Thyroid gland (tissue), 4 donors: ENCODE measurements around the gene CACNA1B. TPM values are rescaled to one million over a fixed set of nuclear protein-coding genes. Genes with fewer than 3 reads are reported as not detected.

Experiments used
- DNase-seq, 2 donors: peaks; one replicate each; pipeline ENCODE4 v3.0.0-alpha.2; 2019
- H3K27ac ChIP-seq, 3 donors: fragments of 200-600 bp; sonication (generic); 1 replicate in 2 of 3; 2 replicates in 1 of 3; pipeline ENCODE4 v1.5.1; 2016 to 2019; ENCODE audit warnings: mild to moderate bottlenecking in 1 of 3, moderate library complexity in 1 of 3
- H3K27me3 ChIP-seq: fragments of 200-600 bp; sonication (generic); one replicate; pipeline ENCODE4 v1.5.1; 2019
- H3K36me3 ChIP-seq, 2 donors: fragments of 200-600 bp; sonication (generic); one replicate each; pipeline ENCODE4 v1.5.1; 2016 to 2019
- H3K4me1 ChIP-seq, 2 donors: fragments of 200-600 bp; sonication (generic); one replicate each; pipeline ENCODE4 v1.5.1; 2017 to 2019
- H3K4me3 ChIP-seq, 3 donors: fragments of 200-600 bp; sonication (generic); replicated peaks in 1 of 3; 1 replicate in 2 of 3; 2 replicates in 1 of 3; pipeline ENCODE4 v1.5.1; 2016; ENCODE audit warnings: mild to moderate bottlenecking in 1 of 3
- H3K9me3 ChIP-seq: fragments of 200-600 bp; sonication (generic); one replicate; pipeline ENCODE4 v1.5.1; 2017
- POLR2A ChIP-seq, 2 donors: fragments of 450-650 bp; IDR thresholded peaks; one replicate each; pipeline ENCODE4 v1.6.1; 2017; ENCODE audit warnings: antibody characterized with exemption in 2 of 2, mild to moderate bottlenecking in 2 of 2, moderate library complexity in 1 of 2
- WGBS, 2 donors: methylation state at CpG; one replicate each; pipeline ENCODE4 v1.1.5; 2017; 5-methylcytosine and 5-hydroxymethylcytosine counted together
- intact Hi-C: fragments of 100-400 bp; cut with DNase I; formaldehyde crosslinking; loops from one replicate; pipeline ENCODE4 v1.15.1; 2023
- total RNA-seq, 4 donors: library from RNA; depleted of rRNA; stranded (reverse); fragments of >200 nt; gene quantifications; one replicate each; pipeline ENCODE4 v1.2.3, GENCODE V29; 2016
- TF ChIP-seq, protein P1 (sequence below), 6 experiments: fragments of 200-600 bp in 3 of 6; fragments of 450-650 bp in 3 of 6; sonication (generic) in 3 of 6; IDR thresholded peaks; one replicate each; pipeline ENCODE4 v1.5.1; 2016 to 2019; ENCODE audit warnings: antibody characterized with exemption in 6 of 6, mild to moderate bottlenecking in 2 of 6, inconsistent platforms in 1 of 6, moderate library complexity in 1 of 6

CACNA1B gene
- total RNA-seq, 4 donors from 2014 or later: 0.13 to 0.68 (median 0.35) TPM

DNA sequence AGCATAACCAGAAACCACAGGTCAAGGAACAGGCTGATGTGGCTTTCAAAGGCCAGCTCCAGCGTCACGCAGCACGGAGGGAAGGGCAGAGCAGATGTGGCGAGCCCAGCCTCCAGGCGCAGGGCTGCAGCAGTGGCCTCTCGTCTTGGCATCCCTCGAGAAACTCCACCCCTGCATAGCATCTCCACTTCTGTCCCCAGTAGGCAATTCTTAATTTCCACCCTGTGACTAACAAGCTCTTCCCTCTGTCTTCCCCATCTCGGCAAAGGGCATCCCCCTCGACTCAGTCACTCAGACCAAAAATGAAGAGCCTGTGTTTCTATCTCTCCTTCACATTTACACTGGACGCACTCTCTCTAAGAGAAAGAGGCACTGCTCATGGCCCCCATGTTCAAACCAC is 1.7 kb upstream of the CACNA1B start:
- 87 to 89% methylated on average over 8 to 10 of the region's 10 CpGs for WGBS, 2 donors
- Histone ChIP-seq H3K9me3 (no peaks in the 10 kb centered on the region), H3K4me3 (no peak overlapping the region), H3K27me3 (peaks cover 3% of the 10 kb centered on the region), H3K27ac (no peak overlapping the region), H3K36me3 (no peaks in the 10 kb centered on the region), H3K4me1 (peaks cover 3 to 6% of the 10 kb centered on the region in 2 donors)
- DNase-seq: no peak
- intact Hi-C loops: no loop called here
- no peak for TF ChIP-seq POLR2A (IDR thresholded peaks at IDR 0.05)
- TF ChIP-seq, protein P1, sequence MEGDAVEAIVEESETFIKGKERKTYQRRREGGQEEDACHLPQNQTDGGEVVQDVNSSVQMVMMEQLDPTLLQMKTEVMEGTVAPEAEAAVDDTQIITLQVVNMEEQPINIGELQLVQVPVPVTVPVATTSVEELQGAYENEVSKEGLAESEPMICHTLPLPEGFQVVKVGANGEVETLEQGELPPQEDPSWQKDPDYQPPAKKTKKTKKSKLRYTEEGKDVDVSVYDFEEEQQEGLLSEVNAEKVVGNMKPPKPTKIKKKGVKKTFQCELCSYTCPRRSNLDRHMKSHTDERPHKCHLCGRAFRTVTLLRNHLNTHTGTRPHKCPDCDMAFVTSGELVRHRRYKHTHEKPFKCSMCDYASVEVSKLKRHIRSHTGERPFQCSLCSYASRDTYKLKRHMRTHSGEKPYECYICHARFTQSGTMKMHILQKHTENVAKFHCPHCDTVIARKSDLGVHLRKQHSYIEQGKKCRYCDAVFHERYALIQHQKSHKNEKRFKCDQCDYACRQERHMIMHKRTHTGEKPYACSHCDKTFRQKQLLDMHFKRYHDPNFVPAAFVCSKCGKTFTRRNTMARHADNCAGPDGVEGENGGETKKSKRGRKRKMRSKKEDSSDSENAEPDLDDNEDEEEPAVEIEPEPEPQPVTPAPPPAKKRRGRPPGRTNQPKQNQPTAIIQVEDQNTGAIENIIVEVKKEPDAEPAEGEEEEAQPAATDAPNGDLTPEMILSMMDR (IDR thresholded peaks at IDR 0.05): no peak

DNA sequence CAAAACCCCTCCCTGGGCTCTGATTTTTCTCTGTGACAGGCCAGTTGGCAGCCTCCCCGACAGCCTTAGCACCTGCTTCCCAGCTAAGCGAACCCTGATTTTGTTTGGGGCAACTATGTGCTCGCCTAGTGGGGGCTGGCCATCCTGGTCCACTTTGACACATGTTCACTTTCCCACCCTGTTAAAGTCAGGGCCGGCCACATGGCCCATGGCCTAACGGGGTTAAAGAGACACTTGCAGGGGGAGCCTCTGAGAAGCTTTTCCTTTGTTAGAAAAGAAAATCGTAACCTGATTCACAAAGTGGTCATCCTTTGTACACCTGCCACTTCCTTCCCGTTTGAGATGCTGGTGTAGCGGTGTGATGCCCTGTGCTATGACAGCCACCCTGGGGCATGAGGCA is 1.3 kb upstream of the CACNA1B start:
- H3K27me3 ChIP-seq: peaks cover 3% of the 10 kb centered on the region
- DNase-seq: no peak
- H3K27ac ChIP-seq: no peak overlapping the region
- no peak for TF ChIP-seq POLR2A (IDR thresholded peaks at IDR 0.05)
- TF ChIP-seq, protein P1 (IDR thresholded peaks at IDR 0.05): no peak
- H3K4me3 ChIP-seq: no peak overlapping the region
- no peaks in the 10 kb centered on the region for H3K36me3 ChIP-seq
- intact Hi-C loops: no loop called here
- WGBS, 2 donors: 79 to 81% methylated on average over 8 of the region's 8 CpGs
- H3K4me1 ChIP-seq: peaks cover 3 to 6% of the 10 kb centered on the region in 2 donors
- H3K9me3 ChIP-seq: no peaks in the 10 kb centered on the region

DNA sequence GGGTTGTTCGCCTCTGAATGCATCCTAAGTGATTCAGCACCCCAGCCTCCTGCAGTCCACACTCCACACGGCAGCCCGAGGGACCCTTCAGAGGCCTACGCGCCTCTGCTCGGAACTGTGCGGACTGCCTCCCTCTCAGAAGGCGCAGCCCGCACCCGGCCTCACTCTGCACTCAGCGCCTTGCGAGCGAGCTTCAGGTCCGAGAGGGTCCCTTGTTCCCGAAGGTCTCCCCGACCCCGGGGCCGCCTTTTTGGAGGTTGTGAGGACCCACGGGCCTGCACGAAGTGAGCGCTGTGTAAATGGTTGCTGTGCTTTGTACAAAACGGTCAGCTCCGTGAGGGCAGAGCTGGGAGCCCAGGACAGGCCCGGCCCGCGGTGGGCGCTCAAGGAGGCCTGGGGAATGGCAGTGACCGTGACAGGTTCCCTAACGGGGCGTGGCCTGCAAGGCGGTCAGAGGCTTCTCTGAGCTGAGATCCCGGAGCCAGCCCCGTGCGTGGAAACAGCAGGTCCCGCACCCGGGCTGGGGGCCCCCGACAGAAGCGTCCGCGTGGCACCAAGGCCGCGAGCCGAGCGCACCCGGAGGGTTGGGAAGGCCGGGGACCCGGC is 698 bp upstream of the CACNA1B start:
- Histone ChIP-seq H3K36me3 (no peaks in the 10 kb centered on the region), H3K9me3 (no peaks in the 10 kb centered on the region), H3K4me3 (no peak overlapping the region), H3K27me3 (peaks cover 3% of the 10 kb centered on the region), H3K27ac (no peak overlapping the region), H3K4me1 (peaks cover 3 to 6% of the 10 kb centered on the region in 2 donors)
- TF ChIP-seq POLR2A (IDR thresholded peaks at IDR 0.05): no peak
- TF ChIP-seq, protein P1 (IDR thresholded peaks at IDR 0.05): no peak
- no peak for DNase-seq
- intact Hi-C loops: no loop called here
- 81 to 90% methylated on average over 17 to 22 of the region's 47 CpGs for WGBS, 2 donors

DNA sequence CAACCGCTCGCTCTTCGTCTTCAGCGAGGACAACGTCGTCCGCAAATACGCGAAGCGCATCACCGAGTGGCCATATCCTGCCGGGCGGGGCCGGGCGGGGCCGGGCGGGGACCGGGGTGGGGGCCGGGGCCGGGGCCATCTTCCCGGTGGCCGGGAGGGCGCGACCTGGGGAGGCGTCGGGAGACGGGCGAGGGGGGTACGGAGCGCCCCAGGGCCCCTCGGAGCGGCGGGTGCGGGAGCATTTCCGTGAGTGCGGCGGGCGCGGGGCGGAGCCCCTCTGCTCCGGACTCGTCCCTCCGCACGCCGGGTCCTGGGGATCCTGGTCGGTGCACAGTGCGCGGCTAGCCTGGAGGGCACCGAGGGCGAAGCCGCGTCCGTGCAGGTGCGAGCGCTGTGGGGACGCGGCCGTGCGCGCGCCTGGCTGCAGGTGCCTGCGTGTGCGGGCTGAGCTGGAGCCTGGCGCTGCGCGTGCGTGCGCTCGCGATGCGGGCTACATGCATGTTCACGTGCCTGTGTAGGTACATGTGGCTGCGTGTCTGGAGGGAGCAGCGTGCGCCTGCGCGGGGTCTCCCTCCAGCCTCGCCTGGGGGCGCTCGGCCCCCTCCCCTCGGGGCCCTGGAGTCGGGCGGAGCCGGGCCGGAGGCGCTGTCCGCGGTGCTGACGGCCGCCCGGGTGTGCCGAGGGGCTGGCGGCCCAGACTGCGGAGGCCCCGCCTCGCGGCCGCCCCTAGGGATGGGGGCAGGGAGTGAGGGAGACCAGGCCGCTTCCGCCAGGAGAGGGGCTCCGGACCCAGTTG is 762 bp downstream of the CACNA1B start:
- intact Hi-C loops: no loop called here
- 0% methylated on average over 2 to 4 of the region's 101 CpGs for WGBS, 2 donors
- H3K9me3 ChIP-seq: no peaks in the 10 kb centered on the region
- H3K27ac ChIP-seq: no peak overlapping the region
- H3K36me3 ChIP-seq: no peaks in the 10 kb centered on the region
- H3K4me1 ChIP-seq: peaks cover 3 to 6% of the 10 kb centered on the region in 2 donors
- peaks cover 3% of the 10 kb centered on the region for H3K27me3 ChIP-seq
- no peak for TF ChIP-seq POLR2A (IDR thresholded peaks at IDR 0.05)
- TF ChIP-seq, protein P1 (IDR thresholded peaks at IDR 0.05): no peak
- DNase-seq: peak; percentile 30 to 37
- peak overlapping the region in 1 of 3 donors; percentile 18 for H3K4me3 ChIP-seq

DNA sequence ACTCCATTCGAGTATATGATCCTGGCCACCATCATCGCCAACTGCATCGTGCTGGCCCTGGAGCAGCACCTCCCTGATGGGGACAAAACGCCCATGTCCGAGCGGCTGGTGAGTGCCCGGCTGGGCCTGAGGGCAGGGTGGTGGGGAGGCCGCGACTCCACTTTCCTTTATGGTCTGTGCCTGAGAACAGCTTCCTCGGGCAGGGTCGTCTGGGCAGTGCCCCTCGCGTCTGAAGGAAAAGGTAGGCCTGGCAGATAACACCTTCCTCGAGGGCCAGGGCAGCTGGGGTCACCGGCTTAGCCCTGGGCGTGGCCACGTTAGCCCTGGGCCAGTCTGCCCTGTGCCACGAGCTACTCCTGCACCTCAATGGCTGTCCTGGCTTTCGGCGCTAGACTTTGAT is 1.5 kb downstream of the CACNA1B start:
- 74 to 82% methylated on average over 7 to 18 of the region's 20 CpGs for WGBS, 2 donors
- Histone ChIP-seq H3K9me3 (no peaks in the 10 kb centered on the region), H3K4me3 (no peak overlapping the region)

More for the DNA sequence above, 1.5 kb downstream of the CACNA1B start:
- Histone ChIP-seq H3K27me3 (peaks cover 3% of the 10 kb centered on the region), H3K27ac (no peak overlapping the region), H3K4me1 (peaks cover 3 to 6% of the 10 kb centered on the region in 2 donors), H3K36me3 (no peaks in the 10 kb centered on the region)
- intact Hi-C loops: no loop called here
- no peak for DNase-seq
- TF ChIP-seq, protein P1 (IDR thresholded peaks at IDR 0.05): no peak
- no peak for TF ChIP-seq POLR2A (IDR thresholded peaks at IDR 0.05)
